BLaER1 treated with 17β-estradiol and CSF1 and Interleukin-3, amounts not matched to agents 10 nM and 100 nM (cell line): ENCODE results near the gene IL18RAP.

Source experiments
- H3K27ac ChIP-seq, 11 experiments: shearing (Covaris generic); formaldehyde crosslinking; 2 replicates each; pipeline ENCODE4 v1.8.1; 2022
- H3K27me3 ChIP-seq, 11 experiments: shearing (Covaris generic); formaldehyde crosslinking; 2 replicates each; pipeline ENCODE4 v1.8.1; 2022
- H3K36me3 ChIP-seq, 11 experiments: shearing (Covaris generic); formaldehyde crosslinking; 2 replicates each; pipeline ENCODE4 v1.8.1; 2022
- H3K4me1 ChIP-seq, 10 experiments: shearing (Covaris generic); formaldehyde crosslinking; 2 replicates each; pipeline ENCODE4 v1.8.1; 2022
- H3K4me2 ChIP-seq, 11 experiments: shearing (Covaris generic); formaldehyde crosslinking; 2 replicates each; pipeline ENCODE4 v1.8.1; 2022
- H3K4me3 ChIP-seq, 10 experiments: shearing (Covaris generic); formaldehyde crosslinking; 2 replicates each; pipeline ENCODE4 v1.8.1; 2022
- H3K9ac ChIP-seq, 11 experiments: shearing (Covaris generic); formaldehyde crosslinking; 2 replicates each; pipeline ENCODE4 v1.8.1; 2022
- H3K9me3 ChIP-seq, 11 experiments: shearing (Covaris generic); formaldehyde crosslinking; replicated peaks in 1 of 11; 2 replicates each; pipeline ENCODE4 v1.8.1; 2022
- H4K20me1 ChIP-seq, 11 experiments: shearing (Covaris generic); formaldehyde crosslinking; 2 replicates each; pipeline ENCODE4 v1.8.1; 2022
- Cebpa-rat ChIP-seq, 11 experiments: shearing (Covaris generic); IDR thresholded peaks; 2 replicates each; pipeline ENCODE4 v1.8.1; 2022

The IL18RAP gene

DNA sequence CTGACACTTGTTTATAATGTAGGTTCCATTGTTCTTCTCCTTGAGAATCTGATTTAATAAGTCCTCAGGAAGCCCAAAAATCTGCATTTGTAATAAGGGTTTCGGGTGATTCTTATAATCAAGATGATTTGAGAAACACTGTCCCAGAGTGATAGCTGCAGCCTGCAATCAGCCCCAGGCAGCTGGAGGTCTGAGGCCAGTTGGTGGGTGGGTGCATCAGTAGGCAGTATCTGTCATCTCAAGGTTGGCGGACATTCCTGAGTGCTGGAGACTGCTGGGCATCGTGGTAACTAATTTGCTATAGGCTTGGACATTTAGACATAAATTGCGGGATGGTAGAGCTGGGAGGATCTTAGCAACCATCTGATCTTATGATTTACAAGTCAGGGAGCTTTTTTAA lies 2.7 kb upstream of the IL18RAP start:
- H3K27ac ChIP-seq, result peak overlapping the region in 9 of 11 experiments; percentile 56 to 85 (median 78); a peak in 10 of 22 replicates
- no peaks in the 10 kb centered on the region for H4K20me1 ChIP-seq
- peaks cover 20 to 78% (median 34%) of the 10 kb centered on the region in 10 experiments for H3K4me1 ChIP-seq
- TF ChIP-seq Cebpa-rat (IDR thresholded peaks at IDR 0.05), result no peak
- no peaks in the 10 kb centered on the region for H3K36me3 ChIP-seq
- peak overlapping the region in 7 of 11 experiments; percentile 50 to 79 (median 63); a peak in 7 of 22 replicates for H3K4me2 ChIP-seq
- H3K27me3 ChIP-seq, result no peaks in the 10 kb centered on the region
- no peak overlapping the region for H3K4me3 ChIP-seq
- H3K9ac ChIP-seq, result no peak overlapping the region
- peaks cover 2 to 24% (median 10%) of the 10 kb centered on the region in 11 experiments; a peak in 11 of 22 replicates for H3K9me3 ChIP-seq

DNA sequence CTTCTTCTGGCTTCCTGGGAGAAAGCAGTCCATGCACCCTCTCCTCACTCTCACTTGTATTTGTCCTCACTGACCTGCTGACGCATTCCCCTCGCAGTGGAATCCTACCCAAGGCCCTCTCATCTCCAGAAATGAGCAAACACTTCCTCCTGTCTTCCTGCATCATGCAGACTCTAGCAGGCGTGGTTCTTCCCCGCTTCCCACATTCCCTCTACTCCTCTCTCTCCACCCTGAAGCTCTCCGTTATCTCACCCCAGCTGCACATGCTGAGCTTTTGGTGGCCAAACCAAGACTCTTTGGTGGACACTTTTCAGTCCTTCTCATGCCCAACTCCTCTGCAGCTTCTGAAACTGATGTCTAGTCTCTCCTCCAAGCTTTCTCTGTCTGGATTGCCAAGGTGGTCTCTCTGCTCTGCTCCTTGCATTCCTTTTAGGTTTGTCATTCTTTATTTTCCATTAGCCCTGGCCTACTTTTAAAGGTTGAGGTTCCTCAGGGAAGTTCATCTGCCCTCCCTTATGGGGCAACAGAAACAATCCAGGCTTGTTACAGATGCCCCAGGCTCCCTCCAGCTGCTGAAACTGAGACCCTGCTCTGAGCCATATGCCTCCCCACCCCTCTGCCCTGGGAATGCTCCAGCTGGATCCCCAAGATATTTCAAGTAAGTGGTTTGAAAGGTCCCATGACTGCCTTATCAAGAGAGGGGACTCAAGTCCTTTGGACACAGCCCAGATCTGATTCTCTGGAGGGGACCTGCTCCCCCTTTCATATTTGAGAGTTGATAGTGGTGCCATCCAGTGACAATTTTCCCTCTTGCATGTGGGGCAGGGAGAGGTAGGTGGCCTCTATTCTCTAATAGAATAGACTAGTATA lies 835 bp upstream of the IL18RAP start:
- Histone ChIP-seq H3K9me3 (peaks cover 0 to 7% (median 2%) of the 10 kb centered on the region in 11 experiments; a peak in 7 of 22 replicates), H4K20me1 (no peaks in the 10 kb centered on the region), H3K4me3 (no peak overlapping the region), H3K4me2 (peak overlapping the region in 3 of 11 experiments; percentile 7 to 13 (median 13); a peak in 1 of 22 replicates), H3K27ac (no peak overlapping the region; a peak in 2 of 22 replicates), H3K36me3 (no peaks in the 10 kb centered on the region), H3K4me1 (peaks cover 20 to 80% (median 40%) of the 10 kb centered on the region in 10 experiments), H3K9ac (no peak overlapping the region), H3K27me3 (no peaks in the 10 kb centered on the region)
- no peak for TF ChIP-seq Cebpa-rat (IDR thresholded peaks at IDR 0.05)

- H3K9me3 ChIP-seq, result 0 out of 22 replicates have a peak, but pooled peaks cover 0 to 4% (median 0%) of the 10 kb centered on the region in 11 experiments
- no peaks in the 10 kb centered on the region for H3K36me3 ChIP-seq
- no peak for TF ChIP-seq Cebpa-rat (IDR thresholded peaks at IDR 0.05)
- no peak overlapping the region for H3K9ac ChIP-seq
- H4K20me1 ChIP-seq, result no peaks in the 10 kb centered on the region
- no peak overlapping the region for H3K4me3 ChIP-seq
- peak overlapping the region in 2 of 11 experiments; percentile 3 to 19; a peak in 2 of 22 replicates for H3K4me2 ChIP-seq
- H3K4me1 ChIP-seq, result peaks cover 12 to 68% (median 29%) of the 10 kb centered on the region in 10 experiments
- no peaks in the 10 kb centered on the region for H3K27me3 ChIP-seq
- no peak overlapping the region for H3K27ac ChIP-seq
Observed at GRCh38 chr2:102423368-102423767, 408 bp downstream of the IL18RAP start.

DNA sequence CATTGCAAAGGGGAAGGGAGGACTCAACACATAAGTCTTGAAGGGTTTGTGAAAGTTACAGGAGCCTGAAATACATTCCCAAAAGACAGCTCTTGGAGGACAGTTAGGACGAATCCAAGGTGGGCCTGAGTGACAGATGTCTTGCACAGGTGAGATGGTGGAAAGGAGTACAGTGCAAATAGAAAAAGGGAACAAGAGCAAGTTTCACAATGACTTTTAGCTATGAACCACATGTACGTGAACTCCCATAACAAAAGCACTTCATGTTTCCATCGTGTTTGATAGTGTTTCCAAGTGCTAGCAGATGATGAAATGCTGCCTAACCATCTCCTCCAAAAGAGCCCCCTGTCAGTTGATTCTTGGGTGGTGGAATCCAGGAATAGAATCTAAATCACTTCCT lies 1.8 kb downstream of the IL18RAP start:
- no peak overlapping the region; a peak in 1 of 22 replicates for H3K27ac ChIP-seq
- H3K4me2 ChIP-seq, result peak overlapping the region in 5 of 11 experiments; percentile 3 to 46 (median 22); a peak in 6 of 22 replicates
- H3K4me3 ChIP-seq, result no peak overlapping the region
- no peaks in the 10 kb centered on the region for H3K36me3 ChIP-seq
- H3K9ac ChIP-seq, result no peak overlapping the region
- peaks cover 0 to 54% (median 15%) of the 10 kb centered on the region in 10 experiments; a peak in 16 of 20 replicates for H3K4me1 ChIP-seq
- H4K20me1 ChIP-seq, result no peaks in the 10 kb centered on the region
- H3K27me3 ChIP-seq, result no peaks in the 10 kb centered on the region
- 0 out of 22 replicates have a peak, but pooled peaks cover 0 to 4% (median 0%) of the 10 kb centered on the region in 11 experiments for H3K9me3 ChIP-seq
- no peak for TF ChIP-seq Cebpa-rat (IDR thresholded peaks at IDR 0.05)

DNA sequence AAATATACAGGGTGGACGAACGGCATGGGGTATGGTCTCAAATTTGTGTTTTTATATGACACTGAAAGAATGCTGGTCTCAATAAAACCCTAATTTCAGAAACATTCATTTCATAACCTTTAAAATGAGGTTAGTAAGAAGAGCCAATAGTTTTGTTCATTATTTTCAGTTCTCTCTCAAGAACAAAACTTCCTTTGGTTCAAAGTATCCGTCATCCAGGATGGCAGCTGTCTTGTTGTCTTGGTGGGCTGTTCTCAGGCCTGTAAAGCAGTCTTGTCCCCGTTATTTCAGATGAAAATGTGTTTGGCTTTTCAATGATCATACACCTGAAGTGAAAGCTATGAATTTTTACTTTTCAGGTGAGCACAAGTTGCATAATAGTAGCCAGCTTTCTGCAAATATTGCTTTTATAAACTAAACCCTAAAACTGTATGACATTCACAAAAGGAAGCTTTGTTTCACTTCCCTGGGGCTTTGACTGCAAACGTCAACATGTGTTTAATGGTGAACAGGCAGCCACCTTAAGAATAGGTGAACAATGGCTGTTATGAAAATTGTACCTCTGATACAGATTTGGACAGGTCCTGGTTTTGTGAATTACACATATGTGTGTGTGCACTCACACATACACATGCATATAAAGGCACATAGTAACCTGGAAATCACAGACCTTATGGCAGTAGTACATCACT lies 2.6 kb downstream of the IL18RAP start:
- Histone ChIP-seq H3K9ac (no peak overlapping the region), H3K27me3 (no peaks in the 10 kb centered on the region), H3K4me2 (peak overlapping the region in 5 of 11 experiments; percentile 3 to 46 (median 25); a peak in 8 of 22 replicates), H3K4me3 (no peak overlapping the region), H3K27ac (peak overlapping the region in 2 of 11 experiments; percentile 14 to 28; a peak in 2 of 22 replicates), H3K9me3 (0 out of 22 replicates have a peak, but pooled peaks cover 0 to 4% (median 0%) of the 10 kb centered on the region in 11 experiments), H3K36me3 (no peaks in the 10 kb centered on the region), H4K20me1 (no peaks in the 10 kb centered on the region), H3K4me1 (peaks cover 0 to 46% (median 12%) of the 10 kb centered on the region in 10 experiments; a peak in 11 of 20 replicates)
- TF ChIP-seq Cebpa-rat (IDR thresholded peaks at IDR 0.05), result no peak

- Histone ChIP-seq H3K36me3 (no peaks in the 10 kb centered on the region), H3K4me2 (no peak overlapping the region), H3K4me3 (no peak overlapping the region), H3K4me1 (peaks cover 0 to 32% (median 12%) of the 10 kb centered on the region in 10 experiments; a peak in 11 of 20 replicates), H3K9ac (no peak overlapping the region), H3K27me3 (no peaks in the 10 kb centered on the region), H3K27ac (no peak overlapping the region), H4K20me1 (no peaks in the 10 kb centered on the region), H3K9me3 (0 out of 22 replicates have a peak, but pooled peaks cover 0 to 4% (median 0%) of the 10 kb centered on the region in 11 experiments)
- TF ChIP-seq Cebpa-rat (IDR thresholded peaks at IDR 0.05), result no peak
Observed at GRCh38 chr2:102427249-102427648, 4.3 kb downstream of the IL18RAP start.

- Histone ChIP-seq H3K36me3 (no peaks in the 10 kb centered on the region), H3K4me1 (peaks cover 0 to 20% (median 12%) of the 10 kb centered on the region in 10 experiments; a peak in 11 of 20 replicates)
Observed at GRCh38 chr2:102428573-102428972, 5.6 kb downstream of the IL18RAP start.

DNA sequence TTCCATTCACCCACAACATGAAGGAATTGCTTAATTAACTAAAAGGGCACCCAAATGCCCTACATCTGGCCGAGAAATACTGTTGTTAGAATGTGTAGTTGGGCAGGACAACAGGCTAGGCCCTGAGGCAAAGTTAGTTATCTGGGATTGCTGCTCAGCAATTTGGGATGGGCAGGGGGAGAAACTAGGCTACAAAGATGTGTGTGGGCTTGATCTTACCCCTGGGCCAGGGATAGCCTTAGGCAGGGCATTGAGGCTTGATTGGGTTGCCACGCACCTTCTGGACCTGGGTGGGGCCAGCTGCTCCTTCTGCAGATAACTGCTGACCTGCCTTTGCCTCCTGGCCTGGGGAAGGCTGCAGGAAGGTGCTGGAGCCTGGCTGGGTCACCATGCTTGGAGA lies 9.4 kb downstream of the IL18RAP start:
- Histone ChIP-seq H3K4me2 (no peak overlapping the region), H3K36me3 (no peaks in the 10 kb centered on the region), H3K9me3 (0 out of 22 replicates have a peak, but pooled peaks cover 0 to 6% (median 0%) of the 10 kb centered on the region in 11 experiments), H3K4me1 (peaks cover 22 to 31% (median 25%) of the 10 kb centered on the region in 10 experiments), H3K27me3 (no peaks in the 10 kb centered on the region), H3K27ac (no peak overlapping the region), H4K20me1 (no peaks in the 10 kb centered on the region), H3K9ac (no peak overlapping the region), H3K4me3 (no peak overlapping the region)
- TF ChIP-seq Cebpa-rat (IDR thresholded peaks at IDR 0.05), result no peak

More at GRCh38 chr2:102428573-102428972, 5.6 kb downstream of the IL18RAP start:
- TF ChIP-seq Cebpa-rat (IDR thresholded peaks at IDR 0.05), result no peak
- Histone ChIP-seq H3K4me3 (no peak overlapping the region), H3K4me2 (no peak overlapping the region), H3K27me3 (no peaks in the 10 kb centered on the region), H3K9ac (no peak overlapping the region), H3K9me3 (0 out of 22 replicates have a peak, but pooled peaks cover 0 to 6% (median 0%) of the 10 kb centered on the region in 11 experiments), H4K20me1 (no peaks in the 10 kb centered on the region), H3K27ac (no peak overlapping the region)
